PC-3 (cell line): ENCODE data around the gene STX1A. TPM values are rescaled to one million over a fixed set of nuclear protein-coding genes. Genes with fewer than 3 reads are reported as not detected.

Experiments
- ATAC-seq: fragments of 200-7000 bp; cut with Tn5 transposase; 2 replicates; pipeline ENCODE4 v1.9.1; 2020; ENCODE audit warnings: mild to moderate bottlenecking, moderate library complexity
- BruUV-seq: library from RNA; stranded (reverse); fragments of 400-500 nt; replicated peaks from 2 replicates; lab custom pipeline; 2021; lab: Mats Ljungman, UMichigan
- CTCF ChIA-PET: fragments of 300-600 bp; sonication (Branson Sonifier 250); formaldehyde crosslinking; loops from one replicate; lab custom pipeline; 2022; ENCODE audit warnings: antibody characterized with exemption; lab: Charles Lee
- POLR2A ChIA-PET: fragments of 300-600 bp; sonication (Branson Sonifier 250); formaldehyde crosslinking; loops from one replicate; lab custom pipeline; 2022; ENCODE audit warnings: antibody characterized with exemption; ENCODE audit not compliant: unreplicated experiment; lab: Charles Lee
- DNase-seq: peaks from one replicate; pipeline ENCODE4 v3.0.0-alpha.2; 2015
- H2AFZ ChIP-seq: fragments of 300-600 bp; sonication (generic); 2 replicates; pipeline ENCODE4 v1.6.0; 2016; ENCODE audit warnings: antibody characterized with exemption, low read length
- H3F3A ChIP-seq: fragments of 300-600 bp; sonication (generic); one replicate; pipeline ENCODE4 v1.6.0; 2017; ENCODE audit warnings: antibody characterized with exemption, low read length, control low read depth, mild to moderate bottlenecking; ENCODE audit not compliant: unreplicated experiment
- H3K27ac ChIP-seq: fragments of 300-600 bp; sonication (generic); 2 replicates; pipeline ENCODE4 v1.5.1; 2016; ENCODE audit warnings: mild to moderate bottlenecking, low read length
- H3K27me3 ChIP-seq: fragments of 300-600 bp; sonication (generic); 2 replicates; pipeline ENCODE4 v1.6.1; 2016; ENCODE audit warnings: low read length, mixed read lengths
- H3K36me3 ChIP-seq: fragments of 300-600 bp; sonication (generic); 2 replicates; pipeline ENCODE4 v1.6.1; 2016; ENCODE audit warnings: low read depth, mixed run types, low read length, mixed read lengths
- H3K4me1 ChIP-seq: fragments of 300-600 bp; sonication (generic); 2 replicates; pipeline ENCODE4 v1.5.1; 2016; ENCODE audit warnings: low read length; ENCODE audit not compliant: insufficient read depth
- H3K4me2 ChIP-seq: fragments of 300-600 bp; sonication (generic); 2 replicates; pipeline ENCODE4 v1.6.0; 2016; ENCODE audit warnings: low read length
- H3K4me3 ChIP-seq: fragments of 300-600 bp; sonication (generic); 2 replicates; pipeline ENCODE4 v1.5.1; 2016; ENCODE audit warnings: mild to moderate bottlenecking, low read length, mixed read lengths
- H3K79me2 ChIP-seq: fragments of 300-600 bp; sonication (generic); 2 replicates; pipeline ENCODE4 v1.6.1; 2017; ENCODE audit warnings: low read length, mixed read lengths
- H3K9ac ChIP-seq: fragments of 300-600 bp; sonication (generic); 2 replicates; pipeline ENCODE4 v1.6.0; 2016; ENCODE audit warnings: mild to moderate bottlenecking, low read length
- H3K9me2 ChIP-seq: fragments of 300-600 bp; sonication (generic); replicated peaks from 2 replicates; pipeline ENCODE4 v1.6.1; 2016; ENCODE audit warnings: mixed run types, low read length, mixed read lengths
- H3K9me3 ChIP-seq: fragments of 300-600 bp; sonication (generic); 2 replicates; pipeline ENCODE4 v1.6.1; 2016; ENCODE audit warnings: low read length, mixed read lengths
- H4K20me1 ChIP-seq: fragments of 300-600 bp; sonication (generic); 2 replicates; pipeline ENCODE4 v1.6.1; 2016; ENCODE audit warnings: low read length, mixed read lengths
- EZH2 ChIP-seq: fragments of 300-600 bp; sonication (generic); IDR thresholded peaks from one replicate; pipeline ENCODE4 v1.6.1; 2017; ENCODE audit warnings: antibody characterized with exemption, mild to moderate bottlenecking, low read length; ENCODE audit not compliant: unreplicated experiment
- EZH2phosphoT487 ChIP-seq: fragments of 300-600 bp; sonication (generic); IDR thresholded peaks from 2 replicates; pipeline ENCODE4 v1.6.1; 2018; ENCODE audit warnings: mild to moderate bottlenecking, antibody characterized with exemption, low read length, borderline replicate concordance
- intact Hi-C: fragments of 100-400 bp; cut with micrococcal nuclease; formaldehyde crosslinking; loops from 2 replicates; pipeline ENCODE4 v1.9.0; 2023
- total RNA-seq: library from RNA; depleted of rRNA; stranded (reverse); fragments of >200 nt; gene quantifications from 2 replicates; pipeline ENCODE4 v1.2.3, GENCODE V29; 2014
- TF ChIP-seq, protein P1 (sequence below): fragments of 300-600 bp; sonication (generic); conservative IDR thresholded peaks from 2 replicates; pipeline ENCODE4 v1.5.1; 2017; ENCODE audit warnings: antibody characterized with exemption, low read depth, mild to moderate bottlenecking, low read length

The STX1A gene
- total RNA-seq, 1 experiment from 2014 or later, result 145 TPM

DNA sequence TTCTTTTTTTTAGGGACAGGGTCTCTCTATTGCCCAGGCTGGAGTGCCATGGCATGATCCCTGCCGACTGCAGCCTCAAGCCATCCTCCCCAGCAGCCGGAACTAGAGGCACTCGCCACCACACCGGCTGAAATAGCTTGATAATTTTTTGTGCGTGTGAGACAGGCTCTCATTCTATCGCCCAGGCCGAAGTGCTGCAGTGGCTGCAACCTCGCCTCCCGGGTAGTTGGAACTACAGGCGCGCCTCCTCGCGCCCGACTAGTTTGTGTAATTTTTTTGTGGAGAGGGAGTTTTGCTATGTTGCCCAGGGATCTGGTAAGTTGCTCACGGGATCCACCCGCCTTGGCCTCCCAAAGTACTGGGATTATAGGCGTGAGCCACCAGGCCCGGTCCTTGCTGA is 34.2 kb downstream of the STX1A start:
- Histone ChIP-seq H4K20me1 (peaks cover 14% of the 10 kb centered on the region), H3K27ac (no peak overlapping the region), H3K9ac (no peak overlapping the region), H3K4me1 (peaks cover 12% of the 10 kb centered on the region), H3K9me2 (no peaks in the 10 kb centered on the region), H3K27me3 (no peaks in the 10 kb centered on the region), H3F3A (no peaks in the 10 kb centered on the region), H3K4me2 (peak overlapping the region; percentile 93), H3K36me3 (peaks cover 26% of the 10 kb centered on the region), H3K4me3 (no peak overlapping the region; the same call in 1 of the 2 replicates), H2AFZ (no peak overlapping the region), H3K9me3 (no peaks in the 10 kb centered on the region), H3K79me2 (peaks cover 88% of the 10 kb centered on the region)
- ChIA-PET CTCF (no interaction called here), POLR2A (no interaction called here)
- TSS peak; percentile 11 for BruUV-seq
- ATAC-seq (no peak), DNase-seq (no peak)
- intact Hi-C loops, result no loop called here
- TF ChIP-seq, protein P1, sequence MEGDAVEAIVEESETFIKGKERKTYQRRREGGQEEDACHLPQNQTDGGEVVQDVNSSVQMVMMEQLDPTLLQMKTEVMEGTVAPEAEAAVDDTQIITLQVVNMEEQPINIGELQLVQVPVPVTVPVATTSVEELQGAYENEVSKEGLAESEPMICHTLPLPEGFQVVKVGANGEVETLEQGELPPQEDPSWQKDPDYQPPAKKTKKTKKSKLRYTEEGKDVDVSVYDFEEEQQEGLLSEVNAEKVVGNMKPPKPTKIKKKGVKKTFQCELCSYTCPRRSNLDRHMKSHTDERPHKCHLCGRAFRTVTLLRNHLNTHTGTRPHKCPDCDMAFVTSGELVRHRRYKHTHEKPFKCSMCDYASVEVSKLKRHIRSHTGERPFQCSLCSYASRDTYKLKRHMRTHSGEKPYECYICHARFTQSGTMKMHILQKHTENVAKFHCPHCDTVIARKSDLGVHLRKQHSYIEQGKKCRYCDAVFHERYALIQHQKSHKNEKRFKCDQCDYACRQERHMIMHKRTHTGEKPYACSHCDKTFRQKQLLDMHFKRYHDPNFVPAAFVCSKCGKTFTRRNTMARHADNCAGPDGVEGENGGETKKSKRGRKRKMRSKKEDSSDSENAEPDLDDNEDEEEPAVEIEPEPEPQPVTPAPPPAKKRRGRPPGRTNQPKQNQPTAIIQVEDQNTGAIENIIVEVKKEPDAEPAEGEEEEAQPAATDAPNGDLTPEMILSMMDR, result no peak
- TF ChIP-seq EZH2 (no peak), EZH2phosphoT487 (no peak)

DNA sequence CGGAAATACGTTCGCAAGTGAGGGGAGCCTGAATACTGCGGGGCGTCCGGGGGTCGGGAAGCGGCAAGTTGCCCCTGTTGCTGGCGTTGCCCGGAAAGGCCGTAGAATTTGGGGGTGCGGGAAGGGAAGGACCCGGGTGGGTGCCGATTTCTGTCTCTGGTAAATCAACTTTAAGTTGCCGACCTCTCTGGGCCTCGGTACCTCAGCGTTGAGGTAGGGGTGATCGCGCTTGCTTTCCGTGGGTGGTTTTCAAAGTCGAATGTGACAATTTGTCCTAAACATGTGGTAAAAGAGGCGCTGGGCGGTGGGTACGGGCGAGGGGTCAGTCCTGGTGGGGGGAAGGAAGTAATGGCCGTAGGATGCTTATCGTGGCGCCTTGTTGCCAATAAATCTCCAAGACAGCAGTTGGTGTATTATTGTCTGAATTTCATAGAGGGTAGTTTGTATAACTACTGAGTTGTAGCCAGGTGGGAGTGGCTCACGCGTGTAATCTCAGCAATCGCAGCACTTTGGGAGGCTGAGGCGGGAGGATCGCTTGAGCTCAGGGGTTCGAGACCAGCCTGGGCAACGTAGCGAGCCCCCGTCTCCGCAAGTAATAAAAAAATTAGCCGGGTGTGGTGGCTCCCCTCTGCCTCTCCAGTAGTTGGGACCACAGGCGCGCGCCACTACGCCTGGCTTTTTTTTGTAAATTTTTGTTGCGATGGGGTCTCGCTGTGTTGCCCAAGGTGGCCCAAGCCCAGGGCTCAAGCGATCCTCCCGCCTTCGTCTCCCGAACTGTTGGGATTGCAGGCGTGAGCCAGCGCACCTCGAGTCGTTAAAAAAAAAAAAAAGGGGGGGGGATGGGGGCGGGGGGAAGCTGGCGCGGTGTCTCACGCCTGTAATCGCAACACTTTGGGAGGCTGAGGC is 35.4 kb downstream of the STX1A start:
- Histone ChIP-seq H3K9me2 (no peaks in the 10 kb centered on the region), H3K4me2 (peak overlapping the region; percentile 93), H2AFZ (peak overlapping the region; percentile 64), H3K27ac (peak overlapping the region; percentile 38), H3K79me2 (peaks cover 94% of the 10 kb centered on the region), H3K27me3 (no peaks in the 10 kb centered on the region), H3K9ac (peak overlapping the region; percentile 96), H3K36me3 (peaks cover 23% of the 10 kb centered on the region), H3K9me3 (no peaks in the 10 kb centered on the region), H3F3A (no peaks in the 10 kb centered on the region), H3K4me1 (peaks cover 19% of the 10 kb centered on the region), H4K20me1 (peaks cover 14% of the 10 kb centered on the region), H3K4me3 (peak overlapping the region; percentile 97)
- ChIA-PET POLR2A (interaction anchor here (0.6 to 0.7 kb wide), 3 partner anchors 34 to 54 kb away, joined by 3 to 6 read pairs (median 5); partner anchors contain the start of gene ABHD11), CTCF (no interaction called here)
- DNase-seq (no peak), ATAC-seq (0 out of 2 replicates have a peak, but pooled peaks have one; percentile 3)
- BruUV-seq, result TSS peak; percentile 88
- TF ChIP-seq EZH2 (no peak), EZH2phosphoT487 (no peak)
- TF ChIP-seq, protein P1, result no peak
- intact Hi-C loops, result loop anchor here (2.0 kb wide), 1 partner anchor 21 kb away; no protein-coding TSS in a partner anchor
